HG03135 (cell line): ENCODE measurements around the gene SLC35E3.

Experiments
- ATAC-seq: cut with Tn5 transposase; IDR thresholded peaks from one replicate; pipeline ENCODE4 v1.9.1; 2021; ENCODE audit warnings: mild to moderate bottlenecking, moderate library complexity; ENCODE audit not compliant: unreplicated experiment

SLC35E3 gene

DNA sequence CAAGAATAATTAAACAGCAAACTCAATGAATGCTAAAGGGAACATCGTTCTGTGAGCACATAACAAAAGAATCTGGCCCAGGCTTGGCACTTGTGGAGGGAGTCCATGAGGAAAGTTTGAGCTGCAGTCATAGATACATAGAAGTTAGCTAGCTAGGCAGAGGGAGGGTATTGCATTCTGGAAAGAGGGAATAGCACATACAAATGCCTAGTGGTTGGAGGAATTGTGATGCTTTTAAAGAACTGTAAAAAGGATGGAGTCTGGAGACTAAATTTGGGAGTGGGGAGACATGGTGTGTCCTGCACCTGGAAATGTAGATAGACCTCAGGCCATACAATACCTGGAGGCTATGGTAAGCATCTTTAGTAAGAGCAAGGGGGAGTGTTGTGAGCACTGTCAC is 24.0 kb downstream of the SLC35E3 start:
- no peak for ATAC-seq

DNA sequence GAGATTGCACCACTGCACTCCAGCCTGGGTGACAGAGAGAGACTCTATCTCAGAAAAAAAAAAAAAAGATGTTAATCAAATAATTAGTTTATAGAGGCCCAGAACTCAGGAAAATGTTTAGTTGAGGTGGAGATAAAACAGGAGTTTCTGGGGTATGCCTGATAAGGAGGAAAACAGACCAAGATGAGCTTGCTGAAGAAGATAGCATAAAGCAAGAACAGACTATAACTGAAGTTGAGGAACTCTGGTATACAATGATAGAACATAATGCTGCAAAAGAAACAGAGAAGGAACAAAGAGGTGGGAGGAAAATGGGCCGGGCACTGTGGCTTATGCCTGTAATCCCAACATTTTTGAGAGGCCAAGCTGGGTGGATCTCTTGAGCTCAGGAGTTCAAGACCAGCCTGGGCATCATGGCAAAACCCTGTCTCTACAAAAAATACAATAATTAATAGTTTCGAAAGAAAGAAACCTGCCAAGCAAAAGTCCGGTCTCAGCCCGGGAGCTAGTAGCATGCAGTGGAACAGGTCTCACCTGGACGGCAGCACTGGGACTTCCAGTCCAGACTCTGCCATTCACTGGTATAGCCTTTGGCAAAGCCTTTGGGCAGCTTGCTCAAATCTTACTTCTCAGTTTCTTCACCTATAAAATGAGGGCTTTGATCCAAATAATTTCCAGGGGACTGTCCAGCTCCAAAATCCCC is 25.4 kb downstream of the SLC35E3 start:
- ATAC-seq: no peak

DNA sequence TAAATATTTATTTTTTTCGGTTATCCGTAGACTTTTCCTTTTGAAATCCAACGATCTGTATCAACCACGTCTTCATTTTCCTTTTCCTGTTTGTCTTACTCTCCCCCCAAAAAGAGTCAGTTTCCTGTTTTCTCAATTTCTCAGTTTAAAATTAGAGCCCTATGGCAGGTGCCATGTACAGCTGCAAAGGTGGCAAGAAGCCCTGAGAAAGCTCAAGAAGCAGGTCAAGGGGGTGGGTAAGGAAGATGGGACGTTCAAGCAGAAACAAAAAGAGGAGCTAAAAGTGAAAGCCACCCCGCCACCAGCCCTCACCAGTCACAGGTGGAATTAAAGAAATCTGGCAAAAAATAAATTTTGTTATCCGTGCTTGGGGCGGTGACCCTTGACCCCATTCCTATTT is 26.7 kb downstream of the SLC35E3 start:
- ATAC-seq: no peak

DNA sequence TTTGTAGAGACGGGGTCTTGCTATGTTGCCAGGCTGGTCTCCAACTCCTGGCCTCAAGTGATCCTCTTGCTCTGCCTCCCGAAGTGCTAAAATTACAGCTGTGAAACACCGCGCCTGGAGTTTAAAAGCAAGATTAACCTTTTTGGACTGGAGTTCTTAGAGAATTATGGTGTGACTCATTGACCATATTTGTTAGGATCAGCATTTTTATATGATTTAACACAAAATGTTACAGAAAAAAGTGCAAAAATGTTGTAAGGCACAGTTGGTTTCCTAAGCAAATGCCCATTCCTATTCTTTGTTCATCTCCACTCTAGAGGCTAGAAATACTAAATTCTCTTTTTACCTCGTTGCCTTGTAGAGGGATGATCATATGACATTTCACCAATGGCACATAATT is 27.6 kb downstream of the SLC35E3 start:
- ATAC-seq: no peak

DNA sequence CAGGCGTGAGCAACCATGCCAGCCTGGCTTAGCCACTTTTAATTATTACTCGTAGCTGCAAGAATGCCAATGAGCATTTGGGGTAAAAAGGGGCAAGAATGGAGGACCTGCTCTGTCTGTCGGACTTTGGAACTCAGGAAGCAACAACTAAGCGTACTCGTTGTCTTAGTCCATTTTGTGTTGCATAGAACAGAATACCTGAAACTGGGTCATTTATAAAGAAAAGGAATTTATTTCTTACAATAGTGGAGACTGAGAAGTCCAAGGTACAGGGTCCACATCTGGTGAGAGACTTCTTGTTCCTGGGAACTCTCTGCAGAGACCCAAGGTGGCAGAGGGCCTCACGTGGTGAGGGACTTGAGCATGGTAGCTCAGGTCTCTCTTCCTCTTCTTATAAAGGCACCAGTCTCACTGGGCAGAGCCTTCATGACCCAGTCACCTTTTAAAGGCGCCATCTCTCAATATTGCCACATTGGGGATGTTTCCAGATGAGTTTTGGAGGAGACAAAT is 29.2 kb downstream of the SLC35E3 start:
- no peak for ATAC-seq

DNA sequence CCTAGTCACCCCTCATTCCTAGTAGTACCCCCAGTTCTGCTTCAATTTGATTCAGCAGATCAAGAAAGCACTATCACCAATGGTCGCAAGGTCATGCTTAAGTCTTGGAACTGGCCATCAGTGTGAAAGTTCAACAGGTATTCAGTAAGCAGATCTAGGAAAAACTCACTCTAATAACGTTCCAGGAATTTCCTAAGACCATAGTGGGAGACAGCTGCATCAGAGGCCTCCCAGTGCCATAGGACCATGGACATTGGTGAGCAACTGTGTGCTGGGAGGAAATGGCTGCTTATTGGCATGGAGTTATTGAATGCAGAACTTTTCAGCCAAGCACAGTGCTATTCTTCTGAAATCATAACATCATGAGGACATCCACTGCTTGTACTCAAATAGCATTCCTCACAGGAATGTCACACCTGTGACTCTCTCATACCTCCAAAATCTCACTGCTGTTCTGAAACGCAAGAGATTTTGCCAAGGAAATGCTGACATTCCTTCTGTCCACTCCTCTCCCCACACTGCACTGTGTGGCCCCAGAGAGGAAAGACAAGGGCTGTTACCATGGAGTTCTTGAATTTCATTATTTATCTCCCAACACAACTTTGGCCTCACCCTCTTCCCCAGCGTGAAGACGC is 31.1 kb downstream of the SLC35E3 start:
- no peak for ATAC-seq

DNA sequence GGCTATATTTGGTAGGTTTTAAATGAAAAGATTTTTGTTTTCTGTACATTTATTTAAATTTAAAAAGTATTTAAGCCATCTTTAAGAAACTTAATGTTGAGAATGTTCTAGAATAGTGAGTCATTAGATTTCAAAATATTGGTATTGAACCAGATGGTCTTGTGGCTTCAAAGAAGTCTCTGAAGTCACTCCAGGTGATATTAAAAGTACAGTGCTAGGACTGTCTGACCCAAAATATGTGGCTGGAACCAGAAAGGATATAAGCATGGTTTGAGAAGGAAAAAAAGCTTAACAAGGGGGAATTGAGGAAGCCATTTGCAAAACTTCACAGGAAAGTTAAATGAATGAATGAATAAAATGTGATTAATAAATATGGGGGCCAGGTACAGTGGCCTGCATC is 33.3 kb downstream of the SLC35E3 start:
- no peak for ATAC-seq

DNA sequence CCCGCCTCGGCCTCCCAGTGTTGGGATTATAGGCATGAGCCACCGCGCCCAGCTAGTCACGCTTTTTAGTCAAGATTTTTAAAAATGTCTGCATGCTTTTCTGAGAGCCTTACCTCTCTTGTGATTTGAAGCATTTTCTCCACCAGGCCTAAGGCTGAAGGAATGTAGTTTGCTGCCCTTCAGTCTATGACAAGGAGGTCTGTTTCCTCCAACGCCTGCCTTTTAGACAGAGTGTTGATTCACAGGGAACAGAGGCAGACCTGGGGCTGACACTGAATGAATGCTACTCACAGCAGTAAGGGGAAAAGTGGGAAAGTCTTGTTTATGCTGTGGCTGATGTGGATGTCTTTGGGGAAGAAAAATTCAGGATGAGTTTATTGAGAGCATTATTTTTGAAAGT is 34.8 kb downstream of the SLC35E3 start:
- no peak for ATAC-seq

DNA sequence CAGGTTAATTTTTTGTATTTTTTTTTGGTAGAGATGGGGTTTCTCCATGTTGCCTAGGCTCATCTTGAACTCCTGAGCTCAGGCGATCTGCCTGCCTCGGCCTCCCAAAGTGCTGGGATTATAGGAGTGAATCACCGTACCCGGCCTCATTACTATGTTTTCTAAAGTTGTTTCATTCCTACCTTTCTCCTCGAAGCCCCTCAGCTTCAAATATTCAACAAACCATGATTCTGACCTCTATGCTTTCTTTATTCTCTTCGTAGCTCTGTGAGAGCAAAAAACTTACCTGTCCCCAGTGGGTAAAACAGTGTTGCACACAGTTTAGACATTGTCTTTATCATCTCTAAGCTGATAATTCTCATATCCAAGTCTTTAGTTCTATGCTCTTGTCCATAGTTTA is 35.8 kb downstream of the SLC35E3 start:
- no peak for ATAC-seq

DNA sequence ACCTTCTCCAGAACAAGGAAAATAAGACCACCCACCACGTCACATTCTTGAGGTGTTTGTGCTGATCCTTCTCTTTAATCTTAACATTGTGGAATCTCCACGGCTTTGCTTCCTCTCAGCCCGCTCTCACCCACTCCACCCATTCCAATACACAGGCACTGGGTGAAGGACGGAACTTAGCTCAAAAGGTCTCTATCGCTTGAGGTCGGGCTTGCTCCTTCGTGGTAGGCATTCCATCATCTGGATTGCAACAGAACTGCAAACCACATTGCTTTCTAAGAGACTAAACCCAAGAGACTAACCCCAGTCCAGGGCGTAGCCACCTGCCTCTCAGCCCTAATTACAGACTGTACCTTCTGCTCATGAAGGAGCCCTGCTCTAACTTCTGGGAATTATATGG is 38.0 kb downstream of the SLC35E3 start:
- ATAC-seq: no peak

DNA sequence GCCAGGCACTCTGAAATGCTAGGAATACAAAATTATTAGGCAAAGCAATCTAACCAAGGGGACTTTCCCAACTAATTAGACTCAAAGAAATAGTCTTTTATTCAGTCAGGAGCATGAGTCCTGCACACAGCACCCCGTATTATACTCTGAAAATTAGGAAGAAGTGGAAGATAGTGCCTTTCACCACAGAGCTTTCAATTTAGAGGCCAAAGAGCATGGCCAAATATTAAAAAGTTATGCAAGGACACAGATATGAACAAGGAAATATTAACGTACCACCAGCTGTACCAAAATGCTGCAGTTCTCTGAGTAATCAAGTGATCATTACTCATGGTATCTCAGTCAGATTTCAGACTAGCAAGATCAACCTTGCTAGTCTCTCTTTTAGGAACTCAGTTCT is 39.4 kb downstream of the SLC35E3 start:
- ATAC-seq: no peak

DNA sequence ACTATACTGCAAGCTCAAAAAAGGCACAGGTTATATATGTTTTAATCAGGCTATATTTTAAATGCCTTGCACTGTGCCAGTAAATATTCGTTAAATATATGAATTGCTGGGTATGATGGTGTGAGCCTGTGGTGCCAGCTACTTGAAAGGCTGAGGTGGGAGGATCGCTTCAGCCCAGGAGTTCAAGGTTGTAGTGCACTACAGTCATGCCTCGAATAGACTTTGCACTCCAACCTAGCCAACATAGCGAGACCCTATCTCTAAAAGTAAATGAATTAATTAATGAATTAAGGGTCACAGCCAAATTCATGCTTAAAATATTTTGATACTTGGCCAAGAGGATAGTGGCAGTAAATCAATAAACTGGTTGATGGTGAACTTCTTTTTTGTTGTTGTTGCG is 39.8 kb downstream of the SLC35E3 start:
- ATAC-seq: no peak

DNA sequence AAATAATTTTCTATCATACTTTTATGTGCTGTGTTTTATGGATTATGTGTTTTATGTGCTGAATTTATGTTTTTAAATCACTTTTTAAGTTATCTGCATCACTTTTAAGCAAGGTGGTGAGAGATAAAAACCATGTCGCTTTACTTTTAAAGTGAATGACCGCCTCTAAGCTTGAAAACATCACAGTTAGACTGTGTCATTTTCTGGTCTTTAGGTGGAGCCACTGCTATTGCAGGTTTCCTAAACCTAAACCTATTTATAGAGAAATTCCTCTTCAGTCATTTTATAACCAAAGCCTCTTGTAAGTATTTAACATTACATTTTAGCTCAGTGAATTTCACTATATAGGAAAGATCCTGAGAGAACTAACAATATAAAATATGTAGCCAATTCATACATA is 41.0 kb downstream of the SLC35E3 start:
- ATAC-seq: no peak

DNA sequence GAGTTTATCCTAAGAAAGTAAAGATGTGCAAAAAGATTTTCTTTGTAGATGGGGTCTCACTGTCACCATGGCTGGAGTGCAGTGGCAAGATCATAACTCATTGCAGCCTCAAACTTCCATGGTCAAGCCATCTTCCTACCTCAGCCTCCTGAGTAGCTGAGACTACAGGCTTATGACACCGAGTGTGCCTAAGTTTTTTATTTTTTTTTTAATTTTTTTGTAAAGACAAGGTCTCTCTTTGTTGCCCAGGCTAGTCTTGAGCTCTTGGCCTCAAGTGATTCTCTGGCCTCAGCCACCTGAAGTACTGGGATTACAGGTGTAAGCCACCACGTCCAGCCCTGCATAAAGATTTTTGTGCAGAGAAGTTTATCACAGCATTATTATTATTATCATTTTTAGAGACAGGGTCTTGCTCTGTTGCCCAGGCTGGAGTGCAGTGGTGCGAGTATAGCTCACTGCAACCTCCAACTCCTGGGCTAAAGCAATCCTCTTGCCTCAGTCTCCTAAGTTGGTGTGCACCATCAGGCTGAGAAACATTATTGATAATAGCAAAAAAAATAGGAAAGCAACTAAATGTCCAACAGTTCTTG is 42.7 kb downstream of the SLC35E3 start:
- no peak for ATAC-seq

DNA sequence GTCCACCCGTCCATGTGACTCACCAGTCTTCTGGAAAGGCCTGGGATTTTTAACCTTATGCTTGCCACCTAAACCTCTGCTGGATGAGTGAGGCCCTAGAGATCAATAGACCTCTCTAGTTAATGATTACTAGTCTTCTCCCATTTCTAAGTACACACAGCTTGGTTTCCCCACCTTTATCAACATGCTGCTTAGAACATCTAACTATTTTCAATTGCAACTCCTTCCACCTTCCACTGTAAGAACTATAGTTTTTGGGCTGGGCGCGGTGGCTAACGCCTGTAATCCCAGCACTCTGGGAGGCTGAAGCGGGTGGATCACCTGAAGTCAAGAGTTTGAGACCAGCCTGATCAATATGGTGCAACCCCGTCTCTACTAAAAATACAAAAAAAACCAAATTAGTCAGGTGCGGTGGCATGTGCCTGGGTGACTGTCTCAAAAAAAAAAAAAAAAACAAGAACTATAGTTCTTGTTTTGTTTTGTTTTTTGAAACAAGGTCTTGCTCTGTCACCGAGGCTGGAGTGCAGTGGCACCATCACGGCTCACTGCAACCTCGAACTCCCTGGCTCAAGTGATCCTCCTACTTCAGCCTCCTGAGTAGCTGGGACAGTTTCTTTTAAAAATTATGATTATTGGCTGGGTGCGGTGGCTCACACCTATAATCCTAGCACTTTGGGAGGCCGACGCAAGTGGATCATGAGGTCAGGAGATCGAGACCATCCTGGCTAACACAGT is 43.3 kb downstream of the SLC35E3 start:
- no peak for ATAC-seq

DNA sequence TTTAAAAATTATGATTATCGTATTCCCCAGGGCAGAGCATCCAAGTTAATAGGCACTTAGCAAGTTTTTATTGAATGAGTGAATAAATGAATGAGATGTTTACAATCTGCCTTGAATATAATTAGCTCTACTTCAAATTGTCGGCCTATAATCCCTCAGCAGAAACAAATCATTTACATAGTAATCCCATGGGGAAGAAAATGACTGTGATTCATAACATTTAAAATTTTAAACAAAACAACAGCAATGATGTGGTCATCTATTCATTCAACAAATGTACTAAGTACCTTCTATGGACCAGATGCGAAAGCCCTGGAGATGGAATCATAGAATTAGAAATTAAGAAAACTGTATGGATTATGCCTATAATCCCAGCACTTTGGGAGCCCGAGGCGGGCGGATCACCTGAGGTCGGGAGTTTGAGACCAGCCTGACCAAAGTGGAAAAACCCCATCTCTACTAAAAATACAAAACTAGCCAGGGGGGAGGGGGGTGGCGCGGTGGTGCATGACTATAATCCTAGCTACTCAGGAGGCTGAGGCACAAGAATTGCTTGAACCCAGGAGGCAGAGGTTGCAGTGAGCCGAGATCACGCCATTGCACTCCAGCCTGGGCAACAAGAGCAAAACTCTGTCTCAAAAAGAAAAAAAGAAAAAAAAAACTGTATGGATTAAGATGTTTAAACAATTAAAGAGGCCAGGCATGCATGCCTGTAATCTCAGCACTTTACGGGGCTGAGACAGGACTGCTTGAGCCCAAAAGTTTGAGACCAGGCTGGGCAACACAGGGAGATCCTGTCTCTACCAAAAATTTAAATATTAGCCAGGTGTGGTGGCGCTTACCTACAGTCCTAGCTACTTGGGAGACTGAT is 44.3 kb downstream of the SLC35E3 start:
- ATAC-seq: no peak

DNA sequence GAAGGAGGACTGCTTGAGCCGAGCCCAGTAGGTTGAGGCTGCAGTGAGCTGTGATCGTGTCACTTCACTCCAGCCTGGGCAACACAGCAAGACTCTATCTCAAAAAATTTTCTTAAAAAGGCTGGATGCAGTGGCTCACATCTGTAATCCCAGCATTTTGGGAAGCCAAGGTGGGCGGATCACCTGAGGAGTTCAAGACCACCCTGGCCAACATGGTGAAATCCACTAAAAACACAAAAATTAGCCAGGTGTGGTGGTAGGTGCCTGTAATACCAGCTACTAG is 44.9 kb downstream of the SLC35E3 start:
- no peak for ATAC-seq

DNA sequence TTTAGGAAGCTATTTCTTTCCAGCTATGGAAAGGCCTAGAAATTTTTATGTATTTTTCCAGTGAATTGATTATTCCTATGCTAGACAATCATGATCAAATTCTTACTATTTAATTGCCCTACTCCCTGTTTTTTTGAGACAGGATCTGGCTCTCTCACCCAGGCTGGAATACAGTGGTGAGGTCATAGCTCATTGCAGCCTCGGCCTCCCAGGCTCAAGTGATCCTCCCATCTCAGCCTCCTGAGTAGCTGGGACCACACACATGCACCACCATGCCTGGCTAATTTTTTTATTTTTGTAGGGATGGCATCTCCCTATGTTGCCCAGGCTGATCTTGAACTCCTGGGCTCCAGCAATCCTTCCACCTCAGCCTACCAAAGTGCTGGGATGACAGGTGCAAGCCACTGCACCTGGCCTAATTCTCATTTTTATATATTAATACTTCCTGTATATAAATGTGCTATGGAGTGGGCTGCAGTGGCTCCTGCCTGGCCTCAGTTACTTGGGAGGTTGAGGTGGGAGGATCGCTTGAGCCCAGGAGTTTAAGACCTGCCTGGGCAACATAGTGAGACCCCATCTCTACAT is 46.0 kb downstream of the SLC35E3 start:
- no peak for ATAC-seq

DNA sequence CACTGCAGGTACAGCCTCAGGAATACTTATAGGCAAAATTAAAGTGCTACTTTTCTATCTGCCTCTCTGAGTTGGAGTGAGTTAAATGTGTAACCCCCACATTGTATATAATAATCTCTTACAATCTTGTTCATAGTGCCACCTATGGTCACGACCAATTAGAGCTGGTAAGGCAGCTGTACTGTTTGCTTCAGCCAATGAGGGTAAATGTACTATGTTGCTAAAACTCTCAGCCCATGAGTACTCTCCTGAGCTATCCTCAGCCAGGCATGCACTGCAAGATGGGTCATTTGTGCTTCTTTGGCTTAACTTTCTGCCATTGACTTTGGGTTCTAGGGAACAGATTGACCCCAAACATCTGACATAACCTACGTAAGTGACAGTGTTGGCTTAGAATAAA is 47.0 kb downstream of the SLC35E3 start:
- peak; percentile 95 for ATAC-seq

DNA sequence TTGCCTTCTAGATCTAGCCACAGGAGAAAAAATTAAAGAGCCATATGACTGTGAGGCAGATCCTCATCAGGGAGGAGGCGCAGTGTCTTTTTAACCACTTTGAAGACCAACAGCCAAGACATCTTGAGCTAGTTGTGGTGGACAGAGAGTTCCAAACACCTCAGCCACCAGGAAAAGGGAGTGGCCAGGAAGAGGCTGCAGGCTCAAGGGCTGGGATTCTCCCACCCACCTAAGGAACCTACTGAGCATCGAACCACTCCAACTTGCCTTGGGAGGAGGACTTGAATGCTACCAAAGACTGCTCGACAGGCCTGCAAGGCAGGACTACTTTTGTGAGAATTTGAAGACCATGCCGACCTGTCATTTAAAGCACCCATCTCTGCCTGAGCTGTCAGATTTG is 47.5 kb downstream of the SLC35E3 start:
- no peak for ATAC-seq
